ENCODE measurements around the gene RSBN1L.

- TF ChIP-seq POLR2A (IDR thresholded peaks at IDR 0.05; ENCODE audit: low read depth, low read length) (no peak), POLR2AphosphoS5 (IDR thresholded peaks at IDR 0.05; ENCODE audit: low read depth, low read length) (no peak)
Measured at GRCh38 chr7:77791956-77792355, 95.7 kb downstream of the RSBN1L start.

All from GM12892 (cell line).